Stomach (tissue), 4 donors: ENCODE results near the gene TIMM44.

ENCODE experiments used
- CTCF ChIP-seq, 7 experiments: fragments of 450-650 bp in 4 of 7; fragments of 200-600 bp in 3 of 7; sonication (generic) in 3 of 7; IDR thresholded peaks; one replicate each; pipeline ENCODE4 v1.5.1; 2016 to 2019; ENCODE audit warnings: antibody characterized with exemption in 7 of 7, control low read depth in 2 of 7, mild to moderate bottlenecking in 1 of 7
- EP300 ChIP-seq: sonication (generic); formaldehyde crosslinking; IDR thresholded peaks from one replicate; pipeline ENCODE4 v1.6.1; 2017; ENCODE audit warnings: antibody characterized with exemption
- POLR2A ChIP-seq, 4 donors: fragments of 450-650 bp; IDR thresholded peaks; one replicate each; pipeline ENCODE4 v1.6.1; 2016; ENCODE audit warnings: antibody characterized with exemption in 4 of 4, control low read depth in 2 of 4, mild to moderate bottlenecking in 1 of 4, moderate library complexity in 1 of 4
- POLR2AphosphoS5 ChIP-seq, 3 donors: sonication (generic); formaldehyde crosslinking; IDR thresholded peaks; one replicate each; pipeline ENCODE4 v1.6.1; 2016; ENCODE audit warnings: antibody characterized with exemption in 3 of 3

DNA sequence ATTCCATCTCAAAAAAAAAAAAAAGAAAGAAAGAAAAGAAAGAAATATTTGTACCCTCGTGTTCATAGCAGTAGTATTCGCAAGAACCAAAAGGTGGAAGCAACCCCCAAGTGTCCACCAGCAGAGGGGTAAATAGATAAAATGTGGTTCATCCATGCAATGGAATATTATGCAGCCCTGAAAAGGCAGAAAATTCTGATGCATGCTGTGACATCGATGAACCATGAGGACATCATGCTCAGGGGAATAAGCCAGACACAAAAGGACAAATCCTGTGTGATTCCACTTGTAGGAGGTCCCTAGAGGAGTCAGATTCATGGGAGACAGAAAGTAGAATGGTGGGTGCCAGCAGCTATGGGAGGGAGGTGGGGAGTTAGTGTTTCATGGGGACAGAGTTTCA lies 61.6 kb downstream of the TIMM44 start:
- TF ChIP-seq POLR2A (IDR thresholded peaks at IDR 0.05) (no peak), CTCF (IDR thresholded peaks at IDR 0.05) (no peak), POLR2AphosphoS5 (IDR thresholded peaks at IDR 0.05) (no peak), EP300 (no peak)
